GM23338 (cell line): ENCODE results near the gene CACNA1C. TPM values are rescaled to one million over a fixed set of nuclear protein-coding genes. Genes with fewer than 3 reads are reported as not detected.

ENCODE experiments used
- ATAC-seq: fragments of 200-7000 bp; cut with Tn5 transposase; 3 replicates; pipeline ENCODE4 v1.9.1; 2020
- DNase-seq: peaks from one replicate; pipeline ENCODE4 v3.0.0-alpha.2; 2015; ENCODE audit warnings: low spot score
- H2AFZ ChIP-seq: fragments of 200-600 bp; sonication (generic); 2 replicates; pipeline ENCODE4 v1.8.0; 2016; ENCODE audit warnings: antibody characterized with exemption, mild to moderate bottlenecking, moderate library complexity
- H3F3A ChIP-seq: fragments of 200-600 bp; sonication (generic); replicated peaks from 2 replicates; pipeline ENCODE4 v1.8.0; 2017; ENCODE audit warnings: antibody characterized with exemption, mixed run types, low read depth
- H3K27ac ChIP-seq: fragments of 200-600 bp; sonication (generic); 2 replicates; pipeline ENCODE4 v1.6.1; 2016; ENCODE audit warnings: low read depth
- H3K27me3 ChIP-seq: fragments of 200-600 bp; sonication (generic); 2 replicates; pipeline ENCODE4 v1.8.0; 2016; ENCODE audit warnings: mild to moderate bottlenecking, mixed run types, moderate library complexity; ENCODE audit not compliant: insufficient read depth
- H3K36me3 ChIP-seq: fragments of 200-600 bp; sonication (generic); 2 replicates; pipeline ENCODE4 v1.8.0; 2016; ENCODE audit warnings: mild to moderate bottlenecking; ENCODE audit not compliant: insufficient read depth
- H3K4me1 ChIP-seq: fragments of 200-600 bp; sonication (generic); 2 replicates; pipeline ENCODE4 v1.8.0; 2016; ENCODE audit warnings: mild to moderate bottlenecking, moderate library complexity; ENCODE audit not compliant: insufficient read depth
- H3K4me2 ChIP-seq: fragments of 200-600 bp; sonication (generic); 2 replicates; pipeline ENCODE4 v1.7.1; 2017; ENCODE audit warnings: mixed run types
- H3K4me3 ChIP-seq: fragments of 200-600 bp; sonication (generic); 2 replicates; pipeline ENCODE4 v1.6.1; 2016; ENCODE audit warnings: mixed run types
- H3K79me2 ChIP-seq: fragments of 200-600 bp; sonication (generic); replicated peaks from 2 replicates; pipeline ENCODE4 v1.8.0; 2017; ENCODE audit warnings: mild to moderate bottlenecking; ENCODE audit not compliant: insufficient read depth
- H3K9me2 ChIP-seq: fragments of 200-600 bp; sonication (generic); 2 replicates; pipeline ENCODE4 v1.8.0; 2017; ENCODE audit not compliant: insufficient read depth
- H4K20me1 ChIP-seq: fragments of 200-600 bp; sonication (generic); replicated peaks from 2 replicates; pipeline ENCODE4 v1.8.0; 2017; ENCODE audit warnings: mild to moderate bottlenecking; ENCODE audit not compliant: insufficient read depth
- H3K27ac Mint-ChIP-seq: 2 replicates; pipeline ENCODE4 v1.8.0; 2020; ENCODE audit warnings: inconsistent platforms, mild to moderate bottlenecking, moderate library complexity, mixed read lengths
- H3K27me3 Mint-ChIP-seq: 3 replicates; pipeline ENCODE4 v1.8.0; 2022; ENCODE audit warnings: low read depth, mild to moderate bottlenecking, moderate library complexity, mixed read lengths, inconsistent platforms; ENCODE audit not compliant: insufficient read depth, poor library complexity
- H3K36me3 Mint-ChIP-seq: 3 replicates; pipeline ENCODE4 v1.8.0; 2021; ENCODE audit warnings: low read depth, mild to moderate bottlenecking, inconsistent platforms, moderate library complexity, mixed read lengths
- H3K4me1 Mint-ChIP-seq: 3 replicates; pipeline ENCODE4 v1.8.0; 2020; ENCODE audit warnings: mild to moderate bottlenecking, inconsistent platforms, mixed read lengths
- H3K4me3 Mint-ChIP-seq: 3 replicates; pipeline ENCODE4 v1.8.0; 2021; ENCODE audit warnings: moderate library complexity, mild to moderate bottlenecking, inconsistent platforms, mixed read lengths
- H3K9me3 Mint-ChIP-seq: 3 replicates; pipeline ENCODE4 v1.8.0; 2020; ENCODE audit warnings: moderate library complexity, mild to moderate bottlenecking, inconsistent platforms, mixed read lengths
- CREB1 ChIP-seq: fragments of 250-450 bp; sonication (Bioruptor Pico); IDR thresholded peaks from 2 replicates; pipeline ENCODE4 v1.5.0; 2020; ENCODE audit warnings: low read depth, mild to moderate bottlenecking, moderate library complexity
- ETS1 ChIP-seq: IDR thresholded peaks from 2 replicates; pipeline ENCODE4 v1.6.1; 2016; ENCODE audit warnings: antibody characterized with exemption
- EZH2 ChIP-seq: fragments of 200-600 bp; sonication (generic); IDR thresholded peaks from one replicate; pipeline ENCODE4 v1.8.0; 2017; ENCODE audit warnings: antibody characterized with exemption, mild to moderate bottlenecking, low read depth; ENCODE audit not compliant: unreplicated experiment
- NANOG ChIP-seq: IDR thresholded peaks from 2 replicates; pipeline ENCODE4 v1.6.1; 2016; ENCODE audit warnings: antibody characterized with exemption, borderline replicate concordance
- POLR2AphosphoS5 ChIP-seq: IDR thresholded peaks from 2 replicates; pipeline ENCODE4 v1.6.1; 2016; ENCODE audit warnings: antibody characterized with exemption, low read depth
- ZNF114 ChIP-seq: fragments of 250-450 bp; sonication (Bioruptor Pico); IDR thresholded peaks from 2 replicates; pipeline ENCODE4 v1.5.0; 2020; ENCODE audit warnings: mild to moderate bottlenecking, moderate library complexity
- ZNF331 ChIP-seq: fragments of 250-450 bp; sonication (Bioruptor Pico); IDR thresholded peaks from 2 replicates; pipeline ENCODE4 v1.5.0; 2020; ENCODE audit warnings: low read depth, mild to moderate bottlenecking, moderate library complexity
- ZNF462 ChIP-seq: fragments of 250-450 bp; sonication (Bioruptor Pico); IDR thresholded peaks from 2 replicates; pipeline ENCODE4 v1.5.0; 2020; ENCODE audit warnings: mild to moderate bottlenecking, moderate library complexity
- polyA plus RNA-seq: library from polyadenylated mRNA; unstranded; fragments of >200 nt; fragmentation: Nextera tagmentation; extraction: Ambion mirVana; gene quantifications from 2 replicates; pipeline ENCODE4 v1.2.1, GENCODE V29; 2016
- total RNA-seq: library from RNA; depleted of rRNA; stranded (reverse); fragments of >200 nt; shearing (Covaris generic); gene quantifications from 2 replicates; pipeline ENCODE4 v1.2.3, GENCODE V29; 2014

Gene CACNA1C
- total and polyA plus RNA-seq, 2 experiments from 2014 or later, result 0.78 to 2.1 TPM

GRCh38 chr12:2234091-2234490, 181.3 kb downstream of the CACNA1C start (continued):
- TF ChIP-seq ETS1, result no peak
- no peak for TF ChIP-seq CREB1 (CRISPR knock-in tag)

GRCh38 chr12:2234646-2235350, 182.0 kb downstream of the CACNA1C start:
- Histone ChIP-seq H3K9me2 (no peaks in the 10 kb centered on the region), H3F3A (no peaks in the 10 kb centered on the region), H3K79me2 (no peaks in the 10 kb centered on the region), H3K27ac (no peak overlapping the region), H3K27me3 (no peaks in the 10 kb centered on the region), H3K36me3 (no peaks in the 10 kb centered on the region), H2AFZ (no peak overlapping the region), H3K4me2 (no peak overlapping the region), H4K20me1 (no peaks in the 10 kb centered on the region), H3K4me1 (0 out of 2 replicates have a peak, but pooled peaks cover 1% of the 10 kb centered on the region), H3K4me3 (no peak overlapping the region)
- Mint-ChIP-seq H3K27ac (no peak overlapping the region), H3K36me3 (no peaks in the 10 kb centered on the region), H3K4me1 (no peaks in the 10 kb centered on the region), H3K4me3 (no peak overlapping the region), H3K27me3 (peaks cover 3% of the 10 kb centered on the region), H3K9me3 (no peaks in the 10 kb centered on the region)
- TF ChIP-seq ZNF114 (no peak), EZH2 (no peak), POLR2AphosphoS5 (no peak)
- DNase-seq (no peak), ATAC-seq (no peak)

- Histone ChIP-seq H3K27me3 (no peaks in the 10 kb centered on the region), H4K20me1 (no peaks in the 10 kb centered on the region), H3K4me2 (no peak overlapping the region), H3K27ac (no peak overlapping the region), H3K36me3 (no peaks in the 10 kb centered on the region), H3F3A (no peaks in the 10 kb centered on the region), H3K9me2 (no peaks in the 10 kb centered on the region), H3K79me2 (no peaks in the 10 kb centered on the region), H3K4me1 (0 out of 2 replicates have a peak, but pooled peaks cover 5% of the 10 kb centered on the region), H3K4me3 (no peak overlapping the region), H2AFZ (no peak overlapping the region)
- peaks cover 12% of the 10 kb centered on the region for H3K4me1 Mint-ChIP-seq
- no peak for ATAC-seq
- DNase-seq, result no peak
- no peak overlapping the region for H3K27ac Mint-ChIP-seq
- H3K27me3 Mint-ChIP-seq, result peaks cover 2% of the 10 kb centered on the region
- no peaks in the 10 kb centered on the region for H3K36me3 Mint-ChIP-seq
- H3K9me3 Mint-ChIP-seq, result no peaks in the 10 kb centered on the region
- no peak overlapping the region for H3K4me3 Mint-ChIP-seq
- TF ChIP-seq POLR2AphosphoS5 (no peak), ZNF331 (no peak), NANOG (no peak), CREB1 (CRISPR knock-in tag) (no peak), ZNF114 (no peak), ZNF462 (CRISPR knock-in tag) (no peak), EZH2 (no peak)
Observed at GRCh38 chr12:2236506-2237294, 183.9 kb downstream of the CACNA1C start.
